ENCODE results near the gene EEF1A2. TPM values are rescaled to one million over a fixed set of nuclear protein-coding genes. Genes with fewer than 3 reads are reported as not detected.

Gene EEF1A2
- total RNA-seq, 2 donors from 2014 or later: 21.0 to 23.1 TPM

DNA sequence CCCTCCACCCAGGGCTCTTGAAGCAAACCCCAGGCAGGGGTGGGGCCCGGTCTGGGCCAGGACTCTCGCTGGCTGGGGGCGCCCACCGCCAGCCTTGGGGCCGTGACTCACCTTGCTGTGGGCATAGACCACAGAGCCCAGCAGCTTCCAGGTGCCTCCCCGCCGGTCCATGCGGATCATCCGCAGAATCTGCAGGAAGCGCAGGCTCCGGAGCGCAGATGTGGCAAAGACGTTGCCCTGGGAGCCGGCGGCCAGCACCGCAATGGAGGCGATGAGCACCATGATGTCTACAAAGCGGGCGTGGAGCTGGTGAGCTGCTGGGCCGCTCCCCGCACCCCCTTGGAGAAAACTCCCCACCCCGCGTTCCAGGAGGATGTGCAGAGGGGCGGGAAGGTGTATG lies 54.3 kb downstream of the EEF1A2 start:
- TF ChIP-seq, protein P1, sequence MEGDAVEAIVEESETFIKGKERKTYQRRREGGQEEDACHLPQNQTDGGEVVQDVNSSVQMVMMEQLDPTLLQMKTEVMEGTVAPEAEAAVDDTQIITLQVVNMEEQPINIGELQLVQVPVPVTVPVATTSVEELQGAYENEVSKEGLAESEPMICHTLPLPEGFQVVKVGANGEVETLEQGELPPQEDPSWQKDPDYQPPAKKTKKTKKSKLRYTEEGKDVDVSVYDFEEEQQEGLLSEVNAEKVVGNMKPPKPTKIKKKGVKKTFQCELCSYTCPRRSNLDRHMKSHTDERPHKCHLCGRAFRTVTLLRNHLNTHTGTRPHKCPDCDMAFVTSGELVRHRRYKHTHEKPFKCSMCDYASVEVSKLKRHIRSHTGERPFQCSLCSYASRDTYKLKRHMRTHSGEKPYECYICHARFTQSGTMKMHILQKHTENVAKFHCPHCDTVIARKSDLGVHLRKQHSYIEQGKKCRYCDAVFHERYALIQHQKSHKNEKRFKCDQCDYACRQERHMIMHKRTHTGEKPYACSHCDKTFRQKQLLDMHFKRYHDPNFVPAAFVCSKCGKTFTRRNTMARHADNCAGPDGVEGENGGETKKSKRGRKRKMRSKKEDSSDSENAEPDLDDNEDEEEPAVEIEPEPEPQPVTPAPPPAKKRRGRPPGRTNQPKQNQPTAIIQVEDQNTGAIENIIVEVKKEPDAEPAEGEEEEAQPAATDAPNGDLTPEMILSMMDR (IDR thresholded peaks at IDR 0.05): no peak
- no peak for TF ChIP-seq POLR2A (IDR thresholded peaks at IDR 0.05)
- DNase-seq (no peak), ATAC-seq (no peak)
- Histone ChIP-seq H3K9me3 (no peaks in the 10 kb centered on the region), H3K27me3 (no peaks in the 10 kb centered on the region), H3K4me1 (no peaks in the 10 kb centered on the region), H3K36me3 (replicated peaks in 1 of 2; ENCODE audit: insufficient read depth in 1 of 2, low read depth in 2 of 2) (no peaks in the 10 kb centered on the region), H3K4me3 (no peak overlapping the region), H3K27ac (no peak overlapping the region)
- intact Hi-C loops (cut with DNase I): no loop called here
- 77% methylated on average over 23 of the region's 24 CpGs; no CpG with 5 or more reads in 1 of the 2 donors for WGBS, 2 donors

DNA sequence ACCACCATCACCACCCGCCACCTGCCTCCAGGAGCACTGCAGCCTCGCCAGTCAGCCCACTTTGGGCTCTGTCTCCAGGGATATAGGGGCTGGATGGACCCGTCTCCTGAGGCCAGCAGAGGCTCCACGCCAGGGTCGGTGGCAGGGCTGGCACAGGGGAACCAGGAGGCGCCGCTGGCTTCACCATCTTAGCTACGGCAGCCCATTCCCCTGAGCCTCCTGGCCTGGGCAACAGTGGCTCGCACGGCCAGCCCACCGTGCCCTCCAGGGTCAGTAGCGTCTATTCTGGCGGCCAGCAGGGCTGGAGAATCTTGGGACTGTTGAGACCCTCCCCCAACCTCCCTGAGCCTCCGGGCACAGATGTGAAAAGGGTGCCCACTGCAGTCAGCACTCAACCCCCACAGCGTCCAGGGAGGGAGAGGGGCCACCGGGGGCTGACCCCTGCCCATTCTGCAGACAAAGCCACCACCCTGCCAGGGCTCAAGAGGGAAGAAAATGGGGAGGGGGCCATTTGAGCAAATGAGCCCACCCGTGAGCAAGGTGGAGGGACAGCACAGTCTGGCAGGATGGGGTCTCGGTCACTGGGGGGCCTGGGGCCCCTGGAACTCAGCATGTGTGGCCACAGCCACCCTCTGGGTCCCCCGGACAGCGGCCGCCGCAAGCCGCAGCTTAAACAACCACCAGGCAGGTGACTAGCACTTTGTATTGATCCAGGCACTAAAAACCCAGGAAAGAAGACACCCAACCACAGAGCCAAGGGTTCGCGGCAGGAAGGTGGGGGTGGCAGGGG lies 55.1 kb downstream of the EEF1A2 start:
- WGBS, 2 donors: 60 to 65% methylated on average over 12 to 23 of the region's 25 CpGs
- no peaks in the 10 kb centered on the region for H3K36me3 ChIP-seq (replicated peaks in 1 of 2; ENCODE audit: insufficient read depth in 1 of 2, low read depth in 2 of 2)
- H3K4me3 ChIP-seq: no peak overlapping the region
- H3K9me3 ChIP-seq: no peaks in the 10 kb centered on the region
- ATAC-seq (no peak), DNase-seq (no peak)
- H3K27me3 ChIP-seq: no peaks in the 10 kb centered on the region
- H3K4me1 ChIP-seq: no peaks in the 10 kb centered on the region
- intact Hi-C loops (cut with DNase I): no loop called here
- H3K27ac ChIP-seq: no peak overlapping the region
- no peak for TF ChIP-seq POLR2A (IDR thresholded peaks at IDR 0.05)

DNA sequence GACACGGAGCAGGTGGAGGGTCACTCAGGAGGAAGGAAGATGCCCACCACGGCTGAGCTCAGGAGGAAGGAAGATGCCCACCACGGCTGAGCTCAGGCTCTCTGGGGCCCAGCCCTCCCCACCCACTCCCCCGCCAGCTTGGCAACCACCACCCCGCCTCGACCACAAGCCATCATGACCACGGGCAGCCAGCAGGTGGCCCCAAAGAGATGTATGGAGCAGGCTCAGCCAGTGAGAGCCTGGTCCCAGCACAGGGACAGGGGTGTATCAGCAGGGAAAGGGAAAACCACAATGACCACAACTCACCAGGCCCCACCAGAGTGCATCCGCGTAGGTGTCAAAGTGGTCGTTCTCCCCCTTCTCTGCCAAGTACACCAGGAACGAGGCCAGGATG lies 56.8 kb downstream of the EEF1A2 start:
- no peaks in the 10 kb centered on the region for H3K4me1 ChIP-seq
- no peak overlapping the region for H3K4me3 ChIP-seq
- H3K27ac ChIP-seq: no peak overlapping the region
- intact Hi-C loops (cut with DNase I): no loop called here
- no peaks in the 10 kb centered on the region for H3K9me3 ChIP-seq
- 21 to 48% methylated on average over 6 to 11 of the region's 11 CpGs for WGBS, 2 donors
- H3K27me3 ChIP-seq: no peaks in the 10 kb centered on the region
- no peak for TF ChIP-seq POLR2A (IDR thresholded peaks at IDR 0.05)
- TF ChIP-seq, protein P1 (IDR thresholded peaks at IDR 0.05): peak in 5 of 7 experiments; percentile 15 to 36 (median 27)
- H3K36me3 ChIP-seq (replicated peaks in 1 of 2; ENCODE audit: insufficient read depth in 1 of 2, low read depth in 2 of 2): no peaks in the 10 kb centered on the region
- ATAC-seq: peak; percentile 49
- peak; percentile 43 to 74 (median 56) for DNase-seq

DNA sequence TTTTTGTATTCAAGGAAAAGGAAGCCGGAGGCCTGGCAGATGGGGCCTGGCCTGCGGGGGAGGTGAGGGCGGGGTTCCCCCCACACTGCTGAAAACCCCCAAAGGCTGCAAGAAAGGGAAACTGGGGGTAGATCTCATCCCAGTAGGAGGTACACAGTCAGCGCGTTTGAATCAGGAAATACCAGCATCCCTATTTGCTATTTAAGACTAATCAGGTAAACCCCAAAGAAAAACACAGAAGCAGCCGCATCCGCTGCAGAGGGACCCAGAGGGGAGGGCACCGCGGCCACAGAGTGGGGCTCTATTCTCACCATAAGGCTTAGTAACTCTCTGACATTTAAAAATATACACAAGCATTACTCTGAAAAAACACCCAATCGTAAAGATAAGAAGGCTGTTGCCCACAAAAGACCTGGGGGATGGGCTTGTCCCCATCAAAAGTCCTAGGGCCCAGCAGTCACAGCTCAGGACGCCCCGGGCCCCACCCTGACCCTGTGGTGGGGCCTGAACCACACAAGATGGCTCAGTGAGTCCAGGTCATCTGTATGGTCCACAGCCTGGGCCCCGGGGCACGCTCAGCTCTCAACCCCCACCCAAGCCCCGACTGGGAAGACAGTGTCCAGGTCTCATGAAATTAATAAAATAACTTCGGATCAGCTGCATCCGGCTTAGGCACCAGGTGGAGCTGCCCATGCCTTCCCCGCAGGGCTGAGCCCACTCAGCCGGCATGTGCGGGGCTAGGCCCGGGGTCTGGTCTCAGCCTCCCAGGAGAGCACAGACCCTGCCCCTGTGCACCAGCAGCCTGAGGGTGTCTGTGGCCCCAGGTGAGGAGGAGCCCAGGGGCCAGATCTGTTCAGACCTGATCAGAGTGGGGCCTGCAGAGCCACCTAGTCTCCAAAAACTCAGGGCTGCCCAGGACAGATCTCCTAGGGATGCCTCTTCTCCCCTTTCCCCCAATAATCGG lies 57.5 kb downstream of the EEF1A2 start:
- H3K27me3 ChIP-seq: no peaks in the 10 kb centered on the region
- H3K4me3 ChIP-seq: no peak overlapping the region
- no peaks in the 10 kb centered on the region for H3K9me3 ChIP-seq
- DNase-seq (no peak), ATAC-seq (peak; percentile 10)
- 48 to 49% methylated on average over 17 to 22 of the region's 22 CpGs for WGBS, 2 donors
- intact Hi-C loops (cut with DNase I): no loop called here
- no peaks in the 10 kb centered on the region for H3K36me3 ChIP-seq (replicated peaks in 1 of 2; ENCODE audit: insufficient read depth in 1 of 2, low read depth in 2 of 2)
- TF ChIP-seq POLR2A (IDR thresholded peaks at IDR 0.05): no peak
- TF ChIP-seq, protein P1 (IDR thresholded peaks at IDR 0.05): no peak
- H3K27ac ChIP-seq: no peak overlapping the region
- H3K4me1 ChIP-seq: no peaks in the 10 kb centered on the region

DNA sequence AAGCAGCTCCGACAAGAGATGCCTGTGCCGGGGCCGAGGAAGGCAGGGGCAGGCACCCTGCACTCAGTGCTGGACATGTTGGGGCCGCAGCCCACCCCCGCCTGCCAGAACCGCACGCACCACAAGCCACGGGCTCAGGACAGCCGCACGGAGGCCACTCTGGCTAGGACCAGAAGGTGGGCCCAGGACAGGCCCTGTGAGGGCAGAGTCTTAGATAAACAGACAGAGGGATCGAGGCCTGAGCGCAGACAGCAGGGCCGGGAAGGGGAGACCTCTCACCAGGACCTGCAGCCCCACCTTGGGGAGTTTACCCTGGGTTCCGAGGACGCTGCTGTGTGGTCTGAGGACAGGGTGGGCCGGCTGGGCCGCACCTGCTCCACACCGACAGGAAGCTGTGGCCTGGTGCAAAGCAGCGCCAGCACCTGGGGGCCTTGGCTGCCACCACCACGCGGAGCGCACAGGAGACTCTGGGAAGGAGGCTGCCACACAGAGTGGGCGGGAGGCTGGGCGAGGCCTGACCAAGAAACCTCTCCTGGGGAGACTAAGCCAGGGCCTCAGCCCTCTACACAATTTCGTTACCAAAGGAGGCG lies 58.4 kb downstream of the EEF1A2 start:
- no peak for ATAC-seq
- no peak for TF ChIP-seq POLR2A (IDR thresholded peaks at IDR 0.05)
- TF ChIP-seq, protein P1 (IDR thresholded peaks at IDR 0.05): no peak
- H3K36me3 ChIP-seq (replicated peaks in 1 of 2; ENCODE audit: insufficient read depth in 1 of 2, low read depth in 2 of 2): no peaks in the 10 kb centered on the region
- intact Hi-C loops (cut with DNase I): no loop called here
- no peaks in the 10 kb centered on the region for H3K4me1 ChIP-seq
- no peaks in the 10 kb centered on the region for H3K9me3 ChIP-seq
- 58 to 67% methylated on average over 18 to 25 of the region's 26 CpGs for WGBS, 2 donors
- H3K4me3 ChIP-seq: no peak overlapping the region
- DNase-seq: no peak
- no peak overlapping the region for H3K27ac ChIP-seq
- H3K27me3 ChIP-seq: no peaks in the 10 kb centered on the region
